ENCODE results near the gene MTRF1L. TPM values are rescaled to one million over a fixed set of nuclear protein-coding genes. Genes with fewer than 3 reads are reported as not detected.

MTRF1L gene
- total and polyA plus RNA-seq, 2 of the 13 experiments (the other 11 are each of a cell fraction or from before 2014, with no cell fraction given) = 17.6 to 28.7 TPM

DNA sequence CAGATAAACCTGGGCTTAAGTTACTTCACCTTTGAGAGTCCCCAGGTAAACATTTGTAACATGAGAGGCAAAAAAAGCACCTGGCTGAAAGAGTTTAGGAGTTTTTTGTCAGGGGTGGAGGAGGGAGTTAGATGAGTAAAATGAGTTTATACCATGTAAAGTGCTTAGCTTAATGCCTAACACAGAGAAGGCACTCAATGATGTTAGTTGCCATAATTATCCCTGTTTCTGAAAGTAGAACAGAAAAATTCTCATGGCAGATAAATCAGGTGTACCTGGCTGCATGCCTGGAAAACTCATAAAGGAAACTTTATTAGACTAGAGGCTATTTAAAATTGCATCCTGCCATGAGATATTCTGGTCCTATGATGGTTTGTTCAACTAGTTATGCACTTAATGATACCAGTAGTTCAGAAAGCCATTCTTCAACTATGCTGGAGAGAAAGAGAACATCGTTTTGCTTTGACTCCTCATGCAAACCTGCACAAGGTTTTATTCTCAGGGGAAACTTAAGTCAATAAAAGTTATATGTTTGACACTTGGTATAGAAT is 60.1 kb downstream of the MTRF1L start (continued):
- TF ChIP-seq, protein P1, sequence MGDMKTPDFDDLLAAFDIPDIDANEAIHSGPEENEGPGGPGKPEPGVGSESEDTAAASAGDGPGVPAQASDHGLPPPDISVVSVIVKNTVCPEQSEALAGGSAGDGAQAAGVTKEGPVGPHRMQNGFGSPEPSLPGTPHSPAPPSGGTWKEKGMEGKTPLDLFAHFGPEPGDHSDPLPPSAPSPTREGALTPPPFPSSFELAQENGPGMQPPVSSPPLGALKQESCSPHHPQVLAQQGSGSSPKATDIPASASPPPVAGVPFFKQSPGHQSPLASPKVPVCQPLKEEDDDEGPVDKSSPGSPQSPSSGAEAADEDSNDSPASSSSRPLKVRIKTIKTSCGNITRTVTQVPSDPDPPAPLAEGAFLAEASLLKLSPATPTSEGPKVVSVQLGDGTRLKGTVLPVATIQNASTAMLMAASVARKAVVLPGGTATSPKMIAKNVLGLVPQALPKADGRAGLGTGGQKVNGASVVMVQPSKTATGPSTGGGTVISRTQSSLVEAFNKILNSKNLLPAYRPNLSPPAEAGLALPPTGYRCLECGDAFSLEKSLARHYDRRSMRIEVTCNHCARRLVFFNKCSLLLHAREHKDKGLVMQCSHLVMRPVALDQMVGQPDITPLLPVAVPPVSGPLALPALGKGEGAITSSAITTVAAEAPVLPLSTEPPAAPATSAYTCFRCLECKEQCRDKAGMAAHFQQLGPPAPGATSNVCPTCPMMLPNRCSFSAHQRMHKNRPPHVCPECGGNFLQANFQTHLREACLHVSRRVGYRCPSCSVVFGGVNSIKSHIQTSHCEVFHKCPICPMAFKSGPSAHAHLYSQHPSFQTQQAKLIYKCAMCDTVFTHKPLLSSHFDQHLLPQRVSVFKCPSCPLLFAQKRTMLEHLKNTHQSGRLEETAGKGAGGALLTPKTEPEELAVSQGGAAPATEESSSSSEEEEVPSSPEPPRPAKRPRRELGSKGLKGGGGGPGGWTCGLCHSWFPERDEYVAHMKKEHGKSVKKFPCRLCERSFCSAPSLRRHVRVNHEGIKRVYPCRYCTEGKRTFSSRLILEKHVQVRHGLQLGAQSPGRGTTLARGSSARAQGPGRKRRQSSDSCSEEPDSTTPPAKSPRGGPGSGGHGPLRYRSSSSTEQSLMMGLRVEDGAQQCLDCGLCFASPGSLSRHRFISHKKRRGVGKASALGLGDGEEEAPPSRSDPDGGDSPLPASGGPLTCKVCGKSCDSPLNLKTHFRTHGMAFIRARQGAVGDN (CRISPR knock-in tag; IDR thresholded peaks at IDR 0.05) = no peak
- TF ChIP-seq HDAC1 (CRISPR knock-in tag; IDR thresholded peaks at IDR 0.05) = no peak
- no peak for TF ChIP-seq FLYWCH1 (CRISPR knock-in tag; IDR thresholded peaks at IDR 0.05)
- TF ChIP-seq AGO2 (optimal IDR thresholded peaks at IDR 0.05; ENCODE audit: low read depth, low read length) = no peak
- no peak for TF ChIP-seq TAF1 (CRISPR knock-in tag; IDR thresholded peaks at IDR 0.05)
- no peak for TF ChIP-seq ZNF431 (CRISPR knock-in tag; IDR thresholded peaks at IDR 0.05; ENCODE audit: borderline replicate concordance, low read depth)
- TF ChIP-seq ZNF143 (CRISPR knock-in tag; IDR thresholded peaks at IDR 0.05) = no peak
- no peak for TF ChIP-seq MTA3 (CRISPR knock-in tag; IDR thresholded peaks at IDR 0.05)
- no peak for TF ChIP-seq SATB2 (CRISPR knock-in tag; IDR thresholded peaks at IDR 0.05)
- TF ChIP-seq KAT2B (IDR thresholded peaks at IDR 0.05; ENCODE audit: borderline replicate concordance, low read depth, low read length) = no peak

DNA sequence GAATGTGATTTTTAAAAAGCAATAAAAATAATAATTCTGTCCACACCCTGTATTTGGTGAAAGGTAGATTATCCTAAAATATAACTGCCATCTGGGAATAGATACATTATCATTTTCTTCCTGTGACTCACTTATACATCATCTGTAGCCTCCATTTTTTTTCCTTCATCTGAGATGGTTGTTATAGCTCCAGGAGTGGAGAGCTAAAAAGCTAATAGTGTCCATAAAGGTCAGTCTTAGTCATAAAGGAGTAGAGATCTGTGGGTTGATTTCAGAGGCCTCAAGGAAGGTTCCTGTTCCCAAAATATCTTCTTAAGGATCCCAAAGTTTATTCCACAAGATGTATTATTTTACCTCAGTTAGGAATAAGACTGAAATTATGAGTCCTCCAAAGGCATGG is 60.8 kb downstream of the MTRF1L start:
- H3K9me3 ChIP-seq (ENCODE audit: low read length) = no peaks in the 10 kb centered on the region
- H3K4me3 ChIP-seq (replicated peaks in 1 of 3; ENCODE audit: insufficient read depth in 1 of 3, low read depth in 2 of 3, low read length in 3 of 3) = no peak overlapping the region
- BruUV-seq (replicated peaks) = no TSS peak
- no peaks in the 10 kb centered on the region for H3K4me1 ChIP-seq (ENCODE audit: insufficient read depth, low read length)
- no peaks in the 10 kb centered on the region for H3K79me2 ChIP-seq (ENCODE audit: insufficient read depth, low read length)
- in situ Hi-C loops (cut with HindIII; ENCODE audit: extremely low pct_ligation_motif_present, low pct_unique_long_range_greater_than_20kb) (no loop called here), intact Hi-C loops (cut with micrococcal nuclease; ENCODE audit: unreplicated experiment) (loop anchor here (10.0 kb wide), 1 partner anchor 457 kb away; no protein-coding TSS in a partner anchor)
- ATAC-seq (no peak), FAIRE-seq (no peak), DNase-seq (ENCODE audit: low spot score) (no peak)
- no peak overlapping the region for H3K4me2 ChIP-seq (ENCODE audit: low read depth, low read length)
- ChIA-PET CTCF (ENCODE audit: low intra/inter-chr PET ratio, low total read pairs) (no interaction called here), POLR2A (no interaction called here)
- no peaks in the 10 kb centered on the region for H4K20me1 ChIP-seq (ENCODE audit: insufficient read depth, low read length)
- no peak overlapping the region for H3K9ac ChIP-seq (ENCODE audit: insufficient read depth, low read depth, low read length)
- H3K27ac ChIP-seq (ENCODE audit: extremely low read length, insufficient read depth, low read length) = no peak overlapping the region
- H3K36me3 ChIP-seq (replicated peaks in 1 of 2; ENCODE audit: control insufficient read depth in 1 of 2, insufficient read depth in 2 of 2, low read length in 2 of 2) = no peaks in the 10 kb centered on the region
- no peaks in the 10 kb centered on the region; a peak in 1 of 5 replicates for H3K27me3 ChIP-seq (ENCODE audit: control insufficient read depth in 1 of 2, insufficient read depth in 2 of 2, low read length in 2 of 2)
- no peak overlapping the region for H2AFZ ChIP-seq (ENCODE audit: low read length)
- TF ChIP-seq, protein P2, sequence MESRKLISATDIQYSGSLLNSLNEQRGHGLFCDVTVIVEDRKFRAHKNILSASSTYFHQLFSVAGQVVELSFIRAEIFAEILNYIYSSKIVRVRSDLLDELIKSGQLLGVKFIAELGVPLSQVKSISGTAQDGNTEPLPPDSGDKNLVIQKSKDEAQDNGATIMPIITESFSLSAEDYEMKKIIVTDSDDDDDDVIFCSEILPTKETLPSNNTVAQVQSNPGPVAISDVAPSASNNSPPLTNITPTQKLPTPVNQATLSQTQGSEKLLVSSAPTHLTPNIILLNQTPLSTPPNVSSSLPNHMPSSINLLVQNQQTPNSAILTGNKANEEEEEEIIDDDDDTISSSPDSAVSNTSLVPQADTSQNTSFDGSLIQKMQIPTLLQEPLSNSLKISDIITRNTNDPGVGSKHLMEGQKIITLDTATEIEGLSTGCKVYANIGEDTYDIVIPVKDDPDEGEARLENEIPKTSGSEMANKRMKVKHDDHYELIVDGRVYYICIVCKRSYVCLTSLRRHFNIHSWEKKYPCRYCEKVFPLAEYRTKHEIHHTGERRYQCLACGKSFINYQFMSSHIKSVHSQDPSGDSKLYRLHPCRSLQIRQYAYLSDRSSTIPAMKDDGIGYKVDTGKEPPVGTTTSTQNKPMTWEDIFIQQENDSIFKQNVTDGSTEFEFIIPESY (CRISPR knock-in tag; IDR thresholded peaks at IDR 0.05) = no peak
- no peak for TF ChIP-seq NFRKB (IDR thresholded peaks at IDR 0.05)
- no peak for TF ChIP-seq RFXANK (CRISPR knock-in tag; IDR thresholded peaks at IDR 0.05)
- TF ChIP-seq, protein P3, sequence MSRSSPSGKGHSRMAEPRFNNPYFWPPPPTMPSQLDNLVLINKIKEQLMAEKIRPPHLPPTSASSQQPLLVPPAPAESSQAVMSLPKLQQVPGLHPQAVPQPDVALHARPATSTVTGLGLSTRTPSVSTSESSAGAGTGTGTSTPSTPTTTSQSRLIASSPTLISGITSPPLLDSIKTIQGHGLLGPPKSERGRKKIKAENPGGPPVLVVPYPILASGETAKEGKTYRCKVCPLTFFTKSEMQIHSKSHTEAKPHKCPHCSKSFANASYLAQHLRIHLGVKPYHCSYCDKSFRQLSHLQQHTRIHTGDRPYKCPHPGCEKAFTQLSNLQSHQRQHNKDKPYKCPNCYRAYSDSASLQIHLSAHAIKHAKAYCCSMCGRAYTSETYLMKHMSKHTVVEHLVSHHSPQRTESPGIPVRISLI (CRISPR knock-in tag; IDR thresholded peaks at IDR 0.05; ENCODE audit: borderline replicate concordance) = no peak
- no peak for TF ChIP-seq ZNF3 (CRISPR knock-in tag; IDR thresholded peaks at IDR 0.05)
- TF ChIP-seq ADNP (CRISPR knock-in tag; IDR thresholded peaks at IDR 0.05) = no peak
- TF ChIP-seq MAFF (IDR thresholded peaks at IDR 0.05; ENCODE audit: low read depth, low read length) = no peak
- TF ChIP-seq ZNF235 (CRISPR knock-in tag; IDR thresholded peaks at IDR 0.05; ENCODE audit: borderline replicate concordance) = no peak
- no peak for TF ChIP-seq GATAD2A (CRISPR knock-in tag; IDR thresholded peaks at IDR 0.05)

Measured in HepG2 (cell line).